ELR (cell line): ENCODE results near the gene CFAP70.

Source experiments
- DNase-seq: peaks from one replicate; pipeline ENCODE4 v3.0.0-alpha.2; 2015; ENCODE audit warnings: low read depth

The CFAP70 gene

DNA sequence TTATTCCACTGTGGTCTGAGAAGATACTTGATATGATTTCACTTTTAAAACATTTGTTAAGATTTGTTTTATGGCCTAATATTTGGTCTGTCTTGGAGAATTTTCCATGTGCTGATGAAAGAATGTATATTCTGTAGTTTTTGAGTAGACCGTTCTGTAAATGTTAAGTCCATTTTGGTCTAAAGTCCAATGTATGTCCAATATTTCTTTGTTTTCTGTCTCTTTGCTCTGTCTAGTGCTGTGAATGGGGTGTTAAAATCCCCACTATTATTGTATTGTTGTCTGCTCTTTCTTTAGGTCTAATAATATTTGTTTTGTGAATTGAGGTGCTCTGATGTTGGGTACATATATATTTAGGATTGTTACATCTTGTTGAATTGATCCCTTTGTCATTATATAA, 142.9 kb downstream of the CFAP70 start:
- no peak for DNase-seq

DNA sequence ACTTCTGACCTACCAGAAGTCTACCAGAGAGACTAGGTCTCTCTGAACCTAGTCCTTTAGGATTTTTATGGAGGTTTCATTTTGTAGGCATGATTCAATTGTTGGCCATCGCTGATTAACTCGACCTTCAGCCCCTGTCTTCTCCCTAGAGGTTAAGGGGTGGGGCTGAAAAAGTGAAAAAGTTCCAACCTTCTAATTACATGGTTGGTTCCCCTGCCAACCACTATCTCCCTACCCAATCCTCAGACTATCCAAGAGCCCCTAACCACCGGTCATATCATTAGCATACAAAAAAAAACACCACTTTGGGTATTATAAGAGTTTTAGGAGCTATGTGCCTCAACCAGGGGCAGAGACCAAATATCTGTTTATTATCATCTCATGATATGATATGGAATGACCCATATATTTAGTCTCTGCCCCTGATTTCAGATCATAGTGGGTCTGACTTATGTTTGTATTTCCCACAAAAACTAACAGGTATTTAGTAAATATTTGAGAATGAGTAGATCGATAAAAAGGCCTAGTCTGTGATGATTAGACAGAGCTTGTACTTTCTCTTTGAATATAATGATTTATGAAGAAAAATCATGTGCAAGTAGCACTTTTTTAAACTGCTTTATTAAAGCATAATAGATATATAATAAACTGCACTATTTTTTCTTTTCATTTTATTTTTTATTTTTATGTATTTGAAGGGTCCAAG, 147.4 kb downstream of the CFAP70 start:
- DNase-seq: no peak

DNA sequence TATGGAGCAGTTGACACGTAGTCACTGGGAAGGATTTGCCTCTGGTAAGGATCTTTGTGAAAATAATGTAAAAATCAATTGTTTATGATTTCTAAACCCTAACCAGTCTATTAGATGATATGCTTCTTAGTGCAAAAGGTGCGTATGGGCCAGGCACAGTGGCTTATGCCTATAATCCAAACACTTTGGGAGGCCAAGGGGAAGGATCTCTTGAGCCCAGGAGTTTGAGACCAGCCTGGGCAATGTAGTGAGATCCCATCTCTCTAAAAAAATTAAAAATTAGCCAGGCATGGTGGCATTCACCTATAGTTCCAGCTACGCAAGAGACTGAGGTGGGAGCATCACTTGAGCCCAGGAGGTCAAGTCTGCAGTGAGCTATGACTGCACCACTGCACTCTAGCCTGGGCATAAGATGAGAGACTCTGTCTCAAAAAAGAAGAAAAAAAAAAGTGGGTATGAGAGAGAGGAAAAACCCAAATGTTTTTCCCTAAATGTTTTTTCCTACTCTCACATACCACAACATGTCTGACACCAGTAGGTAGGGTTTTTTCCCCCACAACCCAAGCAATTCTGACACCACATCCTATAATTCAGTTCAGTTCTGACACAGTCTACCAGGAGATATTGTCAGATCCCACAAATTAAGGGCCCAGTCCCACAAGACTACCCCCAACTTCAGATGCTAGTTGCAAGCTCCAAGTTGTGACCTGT, 148.1 kb downstream of the CFAP70 start:
- DNase-seq: no peak

DNA sequence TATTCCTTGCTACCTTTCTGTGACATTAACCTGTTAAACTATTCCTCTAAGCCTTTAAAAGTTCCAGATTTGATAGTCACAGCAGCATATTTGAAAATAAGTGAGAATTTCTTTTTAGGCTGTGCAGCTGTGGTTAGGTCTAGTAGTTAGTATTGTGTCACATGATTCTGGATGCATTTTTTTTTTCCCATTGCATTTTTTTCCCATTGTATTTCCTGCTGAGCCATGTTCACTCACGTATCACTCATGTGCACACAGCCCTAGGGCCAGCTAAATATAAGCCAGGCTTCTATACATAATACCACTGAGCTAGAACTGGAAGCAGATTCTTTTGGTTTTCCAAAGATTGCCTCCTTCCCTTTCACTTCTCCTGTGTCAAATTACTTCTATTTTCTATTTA, 149.0 kb downstream of the CFAP70 start:
- peak; percentile 75 for DNase-seq

DNA sequence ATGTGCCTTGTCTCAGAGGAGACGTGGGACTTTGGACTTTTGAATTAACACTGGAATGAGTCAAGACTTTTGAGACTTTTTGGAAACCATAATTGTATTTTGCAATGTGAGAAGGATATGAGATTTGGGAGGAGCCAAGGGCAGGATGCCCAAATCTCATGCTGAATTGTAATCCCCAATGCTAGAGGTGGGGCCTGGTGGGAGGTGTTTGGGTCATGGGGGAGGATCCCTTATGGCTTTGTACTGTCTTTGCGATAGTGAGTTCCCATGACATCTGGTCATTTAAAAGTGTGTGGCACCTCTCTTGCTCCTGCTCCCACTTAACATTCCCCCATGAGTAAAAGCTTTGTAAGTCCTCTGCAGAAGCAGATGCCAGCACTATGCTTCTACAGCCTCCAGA, 150.8 kb downstream of the CFAP70 start:
- DNase-seq: no peak

- no peak for DNase-seq
Observed at GRCh38 chr10:73206385-73206784, 152.3 kb downstream of the CFAP70 start.

DNA sequence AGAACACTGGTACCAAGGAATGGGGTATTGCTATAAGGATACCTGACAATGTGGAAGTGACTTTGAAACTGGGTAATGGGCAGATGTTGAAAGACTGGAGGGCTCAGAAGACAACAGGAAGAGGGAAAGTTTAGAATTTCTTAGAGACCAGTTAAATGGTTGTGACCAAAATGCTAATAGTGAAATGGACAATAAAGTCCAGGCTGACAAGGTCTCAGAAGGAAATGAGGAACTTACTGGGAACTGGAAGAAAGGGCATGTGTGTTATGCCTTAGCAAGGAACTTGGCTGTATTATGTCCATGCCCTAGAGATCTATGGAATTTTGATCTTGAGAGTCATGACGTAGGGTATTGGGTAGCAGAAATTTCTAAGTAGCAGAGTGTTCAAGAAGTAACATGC, 152.8 kb downstream of the CFAP70 start:
- no peak for DNase-seq

- DNase-seq: no peak
Observed at GRCh38 chr10:73205081-73205480, 153.6 kb downstream of the CFAP70 start.
